Kidney epithelial cell (primary cell): ENCODE results near the gene IGSF9B. TPM values are rescaled to one million over a fixed set of nuclear protein-coding genes. Genes with fewer than 3 reads are reported as not detected.

Experiments used
- DNase-seq: peaks from one replicate; pipeline ENCODE4 v3.0.0-alpha.2; 2010; ENCODE audit warnings: low read depth
- H3K27me3 ChIP-seq: 2 replicates; pipeline ENCODE4 v1.6.0; 2011; ENCODE audit warnings: low read length; ENCODE audit not compliant: control insufficient read depth, insufficient read depth
- H3K36me3 ChIP-seq: 2 replicates; pipeline ENCODE4 v1.5.1; 2011; ENCODE audit warnings: low read length; ENCODE audit not compliant: control insufficient read depth, insufficient read depth
- H3K4me3 ChIP-seq: 2 replicates; pipeline ENCODE4 v1.5.1; 2011; ENCODE audit warnings: low read depth, mild to moderate bottlenecking, control low read depth, low read length
- total RNA-seq: library from RNA; depleted of rRNA; stranded (reverse); fragments of >200 nt; gene quantifications from 2 replicates; pipeline ENCODE4 v1.2.3, GENCODE V29; 2015
- TF ChIP-seq, protein P1 (sequence below): IDR thresholded peaks from 2 replicates; pipeline ENCODE4 v1.5.1; 2011; ENCODE audit warnings: mild to moderate bottlenecking, moderate library complexity, low read length, control low read depth, inconsistent platforms; ENCODE audit not compliant: insufficient read depth, poor library complexity, severe bottlenecking

IGSF9B gene
- total RNA-seq, 1 donor from 2014 or later, result 5.9 TPM

DNA sequence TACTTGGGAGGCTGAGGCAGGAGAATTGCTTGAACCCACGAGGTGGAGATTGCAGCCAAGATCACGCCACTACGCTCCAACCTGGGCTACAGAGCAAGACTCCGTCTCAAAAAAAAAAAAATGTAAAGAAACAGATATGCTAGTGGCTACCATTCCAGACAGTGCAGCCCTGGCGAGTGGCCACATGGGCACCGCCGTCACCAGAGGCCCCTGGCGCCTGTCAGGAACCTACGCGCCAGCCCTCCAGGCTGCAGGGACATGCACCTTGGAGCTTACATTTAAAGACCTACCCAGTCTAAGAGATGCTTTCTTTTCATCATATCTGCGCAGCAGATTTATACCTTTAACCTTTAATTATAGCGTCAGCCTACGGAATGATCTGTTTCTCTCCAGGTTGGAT lies 37.2 kb upstream of the IGSF9B start:
- H3K36me3 ChIP-seq, result no peaks in the 10 kb centered on the region
- H3K4me3 ChIP-seq, result no peak overlapping the region
- no peak for DNase-seq
- H3K27me3 ChIP-seq, result no peaks in the 10 kb centered on the region
- TF ChIP-seq, protein P1, sequence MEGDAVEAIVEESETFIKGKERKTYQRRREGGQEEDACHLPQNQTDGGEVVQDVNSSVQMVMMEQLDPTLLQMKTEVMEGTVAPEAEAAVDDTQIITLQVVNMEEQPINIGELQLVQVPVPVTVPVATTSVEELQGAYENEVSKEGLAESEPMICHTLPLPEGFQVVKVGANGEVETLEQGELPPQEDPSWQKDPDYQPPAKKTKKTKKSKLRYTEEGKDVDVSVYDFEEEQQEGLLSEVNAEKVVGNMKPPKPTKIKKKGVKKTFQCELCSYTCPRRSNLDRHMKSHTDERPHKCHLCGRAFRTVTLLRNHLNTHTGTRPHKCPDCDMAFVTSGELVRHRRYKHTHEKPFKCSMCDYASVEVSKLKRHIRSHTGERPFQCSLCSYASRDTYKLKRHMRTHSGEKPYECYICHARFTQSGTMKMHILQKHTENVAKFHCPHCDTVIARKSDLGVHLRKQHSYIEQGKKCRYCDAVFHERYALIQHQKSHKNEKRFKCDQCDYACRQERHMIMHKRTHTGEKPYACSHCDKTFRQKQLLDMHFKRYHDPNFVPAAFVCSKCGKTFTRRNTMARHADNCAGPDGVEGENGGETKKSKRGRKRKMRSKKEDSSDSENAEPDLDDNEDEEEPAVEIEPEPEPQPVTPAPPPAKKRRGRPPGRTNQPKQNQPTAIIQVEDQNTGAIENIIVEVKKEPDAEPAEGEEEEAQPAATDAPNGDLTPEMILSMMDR, result no peak

DNA sequence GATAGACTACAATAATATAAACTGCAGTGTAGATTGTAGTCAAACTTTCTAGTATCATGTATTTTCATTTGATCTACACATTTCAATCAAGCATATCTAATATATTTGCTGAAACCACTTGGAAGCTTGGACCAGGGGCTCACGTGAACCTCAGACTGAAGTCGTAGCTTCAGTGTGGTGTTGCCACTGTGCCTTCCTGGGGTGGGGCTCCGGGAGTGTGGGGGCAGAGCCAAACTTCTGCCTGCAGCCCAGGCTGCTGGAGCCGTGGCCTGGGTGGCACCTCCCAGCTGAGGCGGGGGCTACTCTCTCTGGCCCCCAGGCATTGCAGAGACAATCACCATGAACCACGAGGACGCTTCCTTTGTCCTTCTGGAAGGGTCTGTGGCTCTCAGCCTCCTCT lies 36.3 kb upstream of the IGSF9B start:
- H3K4me3 ChIP-seq, result no peak overlapping the region
- DNase-seq, result no peak
- TF ChIP-seq, protein P1, result no peak
- no peaks in the 10 kb centered on the region for H3K36me3 ChIP-seq
- H3K27me3 ChIP-seq, result no peaks in the 10 kb centered on the region

DNA sequence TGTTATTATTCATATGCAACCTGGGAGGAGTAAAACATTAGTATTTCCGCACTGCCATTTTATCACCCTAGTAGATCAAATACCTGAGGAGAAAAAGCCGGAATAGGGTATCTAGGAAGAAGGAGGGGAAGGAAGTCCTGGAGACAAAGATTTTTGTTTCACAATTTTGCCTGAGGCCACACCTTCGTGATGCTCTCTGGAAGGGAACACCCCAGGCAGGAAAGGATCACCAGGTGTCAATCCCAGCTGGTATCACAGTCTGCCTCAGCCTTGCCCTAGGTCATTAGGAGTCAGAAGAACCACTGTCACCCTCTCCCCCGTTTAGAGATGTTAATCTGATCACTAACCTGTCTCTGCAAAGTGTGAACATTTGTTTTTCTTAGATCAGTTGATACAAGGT lies 35.4 kb upstream of the IGSF9B start:
- DNase-seq, result no peak
- Histone ChIP-seq H3K4me3 (no peak overlapping the region), H3K27me3 (peaks cover 2% of the 10 kb centered on the region), H3K36me3 (no peaks in the 10 kb centered on the region)
- TF ChIP-seq, protein P1, result no peak

DNA sequence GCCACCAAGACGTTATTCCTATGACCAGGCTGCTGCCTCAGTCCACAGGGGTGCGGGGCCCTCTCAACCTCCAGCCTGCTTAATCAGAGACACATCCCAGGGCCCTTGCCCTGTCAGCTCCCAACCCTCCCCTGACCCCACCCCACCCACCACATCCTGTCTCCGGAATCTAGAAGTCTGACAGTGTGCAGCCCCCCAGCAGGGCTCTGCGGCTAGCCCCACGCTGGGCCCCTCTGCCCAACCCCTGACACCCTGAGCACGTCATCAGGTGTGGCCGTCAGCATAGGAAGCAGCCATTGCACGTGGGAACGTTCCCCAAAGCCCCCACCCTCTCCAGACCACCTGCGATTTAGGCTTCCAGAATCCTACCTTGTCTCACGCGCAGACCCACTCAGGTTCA lies 34.3 kb upstream of the IGSF9B start:
- DNase-seq, result no peak
- TF ChIP-seq, protein P1, result no peak
- H3K27me3 ChIP-seq, result peaks cover 2% of the 10 kb centered on the region
- H3K36me3 ChIP-seq, result no peaks in the 10 kb centered on the region
- no peak overlapping the region for H3K4me3 ChIP-seq

DNA sequence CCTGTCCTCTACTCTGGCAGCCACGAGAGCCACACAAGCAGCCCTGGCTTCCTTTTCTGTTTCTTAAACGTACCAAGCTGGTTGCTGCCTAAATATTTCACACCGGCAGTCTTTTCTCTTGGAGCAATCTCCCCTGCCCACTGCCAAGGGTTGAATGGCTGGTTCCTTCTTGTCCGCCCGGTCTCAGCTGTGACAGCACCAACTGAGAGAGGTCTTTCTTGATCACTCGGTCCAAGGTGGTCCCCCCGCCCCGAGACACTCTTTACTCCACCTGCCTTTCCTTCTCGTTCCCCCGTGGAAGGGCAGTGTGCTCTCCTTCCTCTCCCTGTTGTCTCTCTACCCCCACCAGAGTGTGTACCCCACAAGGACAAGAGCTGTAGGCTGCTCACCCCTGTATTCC lies 33.7 kb upstream of the IGSF9B start:
- peaks cover 2% of the 10 kb centered on the region for H3K27me3 ChIP-seq

More for the DNA sequence above, 33.7 kb upstream of the IGSF9B start:
- no peaks in the 10 kb centered on the region for H3K36me3 ChIP-seq
- no peak for DNase-seq
- TF ChIP-seq, protein P1, result no peak
- H3K4me3 ChIP-seq, result no peak overlapping the region
